C4-2B (cell line): ENCODE measurements around the gene CCDC78.

Experiments used
- ZFX ChIP-seq: fragments of 450-650 bp; IDR thresholded peaks from 2 replicates; pipeline ENCODE4 v1.6.1; 2017
- TF ChIP-seq, protein P1 (sequence below): fragments of 450-650 bp; conservative IDR thresholded peaks from 2 replicates; pipeline ENCODE4 v1.5.1; 2017; ENCODE audit warnings: mild to moderate bottlenecking

DNA sequence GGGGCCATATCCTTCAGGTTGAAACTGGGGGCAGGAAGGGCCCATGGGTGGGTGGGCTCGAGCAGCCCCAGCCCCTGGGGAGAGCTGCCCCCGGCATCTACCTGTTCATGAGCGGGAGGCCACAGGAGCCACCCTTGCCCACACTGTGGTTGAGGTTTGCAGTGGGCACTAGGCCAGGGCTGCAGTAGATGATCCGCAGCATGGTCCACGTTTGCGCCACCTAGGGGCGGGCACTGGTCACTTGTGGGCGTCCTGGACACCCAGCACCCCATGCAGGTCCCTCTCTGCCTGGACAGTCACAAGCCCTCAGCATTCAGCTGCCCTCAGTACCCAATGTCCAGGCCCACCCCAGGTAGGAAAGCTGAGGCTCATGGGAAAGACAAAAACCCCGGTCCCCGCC, 40.3 kb downstream of the CCDC78 start:
- TF ChIP-seq, protein P1, sequence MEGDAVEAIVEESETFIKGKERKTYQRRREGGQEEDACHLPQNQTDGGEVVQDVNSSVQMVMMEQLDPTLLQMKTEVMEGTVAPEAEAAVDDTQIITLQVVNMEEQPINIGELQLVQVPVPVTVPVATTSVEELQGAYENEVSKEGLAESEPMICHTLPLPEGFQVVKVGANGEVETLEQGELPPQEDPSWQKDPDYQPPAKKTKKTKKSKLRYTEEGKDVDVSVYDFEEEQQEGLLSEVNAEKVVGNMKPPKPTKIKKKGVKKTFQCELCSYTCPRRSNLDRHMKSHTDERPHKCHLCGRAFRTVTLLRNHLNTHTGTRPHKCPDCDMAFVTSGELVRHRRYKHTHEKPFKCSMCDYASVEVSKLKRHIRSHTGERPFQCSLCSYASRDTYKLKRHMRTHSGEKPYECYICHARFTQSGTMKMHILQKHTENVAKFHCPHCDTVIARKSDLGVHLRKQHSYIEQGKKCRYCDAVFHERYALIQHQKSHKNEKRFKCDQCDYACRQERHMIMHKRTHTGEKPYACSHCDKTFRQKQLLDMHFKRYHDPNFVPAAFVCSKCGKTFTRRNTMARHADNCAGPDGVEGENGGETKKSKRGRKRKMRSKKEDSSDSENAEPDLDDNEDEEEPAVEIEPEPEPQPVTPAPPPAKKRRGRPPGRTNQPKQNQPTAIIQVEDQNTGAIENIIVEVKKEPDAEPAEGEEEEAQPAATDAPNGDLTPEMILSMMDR: peak; percentile 78
- no peak for TF ChIP-seq ZFX
